SK-N-SH treated with all-trans-retinoic acid at 6 μM for 48 hours (cell line): ENCODE results near the gene GPX4.

Experiments
- CSDC2 ChIP-seq: fragments of 250-450 bp; sonication (Bioruptor Pico); IDR thresholded peaks from 2 replicates; pipeline ENCODE4 v1.5.0; 2020; ENCODE audit warnings: mild to moderate bottlenecking, moderate library complexity
- ESRRG ChIP-seq: fragments of 250-450 bp; sonication (Bioruptor Pico); IDR thresholded peaks from 2 replicates; pipeline ENCODE4 v1.6.1; 2021; ENCODE audit warnings: mild to moderate bottlenecking
- OSR1 ChIP-seq: fragments of 250-450 bp; sonication (Bioruptor Pico); IDR thresholded peaks from 2 replicates; pipeline ENCODE4 v1.8.0; 2022; ENCODE audit warnings: moderate library complexity, mild to moderate bottlenecking, inconsistent platforms
- RARB ChIP-seq: fragments of 250-450 bp; sonication (Bioruptor Pico); IDR thresholded peaks from 2 replicates; pipeline ENCODE4 v1.8.0; 2021; ENCODE audit warnings: mild to moderate bottlenecking, moderate library complexity
- TCF4 ChIP-seq: fragments of 250-450 bp; sonication (Bioruptor Pico); IDR thresholded peaks from 2 replicates; pipeline ENCODE4 v1.8.0; 2021; ENCODE audit warnings: mild to moderate bottlenecking, moderate library complexity, borderline replicate concordance
- TOX ChIP-seq: fragments of 250-450 bp; sonication (Bioruptor Pico); IDR thresholded peaks from 2 replicates; pipeline ENCODE4 v1.8.0; 2021; ENCODE audit warnings: mild to moderate bottlenecking, moderate library complexity, borderline replicate concordance
- ZFP3 ChIP-seq: fragments of 250-450 bp; sonication (Bioruptor Pico); IDR thresholded peaks from 2 replicates; pipeline ENCODE4 v1.5.0; 2020; ENCODE audit warnings: mild to moderate bottlenecking, moderate library complexity
- ZFP30 ChIP-seq: fragments of 450-650 bp; formaldehyde crosslinking; IDR thresholded peaks from 2 replicates; pipeline ENCODE4 v1.5.0; 2022; ENCODE audit warnings: mild to moderate bottlenecking, moderate library complexity
- ZNF8 ChIP-seq: fragments of 450-650 bp; formaldehyde crosslinking; IDR thresholded peaks from 2 replicates; pipeline ENCODE4 v1.5.0; 2020; ENCODE audit warnings: mild to moderate bottlenecking, moderate library complexity
- TF ChIP-seq, protein P1 (sequence below): fragments of 250-450 bp; sonication (Bioruptor Pico); IDR thresholded peaks from 2 replicates; pipeline ENCODE4 v1.5.1; 2020; ENCODE audit warnings: low read depth, mild to moderate bottlenecking, moderate library complexity
- TF ChIP-seq, protein P2 (sequence below): fragments of 250-450 bp; sonication (Bioruptor Pico); IDR thresholded peaks from 2 replicates; pipeline ENCODE4 v1.8.0; 2021; ENCODE audit warnings: low read depth, mild to moderate bottlenecking, moderate library complexity, borderline replicate concordance

DNA sequence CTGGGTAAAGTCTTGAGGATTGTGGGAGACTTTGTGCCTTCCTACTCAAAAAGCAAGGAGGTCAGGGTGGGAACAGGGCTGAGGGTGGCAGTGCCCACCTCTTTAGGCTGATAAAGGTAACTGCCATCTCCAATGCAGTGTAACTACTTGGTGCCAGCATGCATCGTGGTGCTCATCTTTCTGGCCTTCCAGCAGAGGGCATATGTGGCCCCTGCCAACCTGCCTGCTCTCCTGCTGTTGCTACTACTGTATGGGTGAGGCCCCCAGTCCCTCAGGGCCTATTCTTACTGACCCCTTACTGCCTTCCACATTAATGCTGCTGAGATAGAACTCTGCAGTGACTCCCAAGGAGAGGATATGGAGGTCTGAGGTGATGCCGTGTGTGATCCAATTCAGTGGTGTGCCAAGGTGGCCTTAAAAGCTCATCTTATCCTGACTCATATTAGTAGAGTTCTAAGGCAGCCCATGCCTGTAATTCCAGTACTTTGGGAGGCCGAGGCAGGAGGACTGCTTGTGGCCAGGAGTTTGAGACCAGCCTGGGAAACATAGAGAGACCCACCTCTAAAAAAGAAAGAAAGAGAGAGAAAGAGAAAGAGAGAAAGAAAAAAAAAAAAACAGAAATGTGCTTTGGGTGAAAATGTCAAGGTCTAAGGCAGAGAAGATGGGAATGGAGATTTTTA is 46.5 kb upstream of the GPX4 start:
- TF ChIP-seq, protein P1, sequence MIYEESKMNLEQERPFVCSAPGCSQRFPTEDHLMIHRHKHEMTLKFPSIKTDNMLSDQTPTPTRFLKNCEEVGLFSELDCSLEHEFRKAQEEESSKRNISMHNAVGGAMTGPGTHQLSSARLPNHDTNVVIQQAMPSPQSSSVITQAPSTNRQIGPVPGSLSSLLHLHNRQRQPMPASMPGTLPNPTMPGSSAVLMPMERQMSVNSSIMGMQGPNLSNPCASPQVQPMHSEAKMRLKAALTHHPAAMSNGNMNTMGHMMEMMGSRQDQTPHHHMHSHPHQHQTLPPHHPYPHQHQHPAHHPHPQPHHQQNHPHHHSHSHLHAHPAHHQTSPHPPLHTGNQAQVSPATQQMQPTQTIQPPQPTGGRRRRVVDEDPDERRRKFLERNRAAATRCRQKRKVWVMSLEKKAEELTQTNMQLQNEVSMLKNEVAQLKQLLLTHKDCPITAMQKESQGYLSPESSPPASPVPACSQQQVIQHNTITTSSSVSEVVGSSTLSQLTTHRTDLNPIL (CRISPR knock-in tag), result no peak
- no peak for TF ChIP-seq ZFP30 (CRISPR knock-in tag)
- no peak for TF ChIP-seq TOX (CRISPR knock-in tag)
- no peak for TF ChIP-seq ZFP3
- TF ChIP-seq RARB (CRISPR knock-in tag), result no peak
- TF ChIP-seq ZNF8 (CRISPR knock-in tag), result no peak
- no peak for TF ChIP-seq OSR1
- no peak for TF ChIP-seq TCF4 (CRISPR knock-in tag)
- TF ChIP-seq CSDC2 (CRISPR knock-in tag), result no peak
- TF ChIP-seq, protein P2, sequence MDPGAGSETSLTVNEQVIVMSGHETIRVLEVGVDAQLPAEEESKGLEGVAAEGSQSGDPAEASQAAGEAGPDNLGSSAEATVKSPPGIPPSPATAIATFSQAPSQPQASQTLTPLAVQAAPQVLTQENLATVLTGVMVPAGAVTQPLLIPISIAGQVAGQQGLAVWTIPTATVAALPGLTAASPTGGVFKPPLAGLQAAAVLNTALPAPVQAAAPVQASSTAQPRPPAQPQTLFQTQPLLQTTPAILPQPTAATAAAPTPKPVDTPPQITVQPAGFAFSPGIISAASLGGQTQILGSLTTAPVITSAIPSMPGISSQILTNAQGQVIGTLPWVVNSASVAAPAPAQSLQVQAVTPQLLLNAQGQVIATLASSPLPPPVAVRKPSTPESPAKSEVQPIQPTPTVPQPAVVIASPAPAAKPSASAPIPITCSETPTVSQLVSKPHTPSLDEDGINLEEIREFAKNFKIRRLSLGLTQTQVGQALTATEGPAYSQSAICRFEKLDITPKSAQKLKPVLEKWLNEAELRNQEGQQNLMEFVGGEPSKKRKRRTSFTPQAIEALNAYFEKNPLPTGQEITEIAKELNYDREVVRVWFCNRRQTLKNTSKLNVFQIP, result no peak
- no peak for TF ChIP-seq ESRRG (CRISPR knock-in tag)
